NCI-H526 (cell line): ENCODE measurements around the gene GTF3C1.

ENCODE experiments used
- DNase-seq, 2 experiments: peaks; one replicate each; lab custom pipeline; 2025; lab: John Stamatoyannopoulos, UW

The GTF3C1 gene

GRCh38 chr16:27483624-27484023, 66.1 kb downstream of the GTF3C1 start:
- no peak for DNase-seq

DNA sequence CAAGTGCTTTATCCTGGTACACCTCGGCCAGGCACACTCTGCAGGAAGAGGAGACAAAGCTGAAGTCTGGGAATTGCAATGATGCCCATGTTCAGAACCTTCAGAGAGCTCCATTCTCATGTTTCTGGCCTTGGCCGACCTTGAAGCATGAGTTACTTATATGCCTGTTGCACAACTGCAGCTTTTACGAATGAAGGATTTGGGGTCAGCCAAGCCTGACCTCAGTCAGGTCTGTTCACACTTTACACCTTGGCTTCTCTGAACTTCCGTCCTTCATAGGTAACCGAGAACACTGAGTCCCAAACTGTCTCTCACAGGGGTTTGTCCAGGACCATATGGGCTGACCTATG, 66.7 kb downstream of the GTF3C1 start:
- DNase-seq = no peak

GRCh38 chr16:27482397-27483087, 67.2 kb downstream of the GTF3C1 start:
- DNase-seq = no peak

GRCh38 chr16:27481282-27481934, 68.3 kb downstream of the GTF3C1 start:
- no peak for DNase-seq

GRCh38 chr16:27480761-27481160, 69.0 kb downstream of the GTF3C1 start:
- no peak for DNase-seq

DNA sequence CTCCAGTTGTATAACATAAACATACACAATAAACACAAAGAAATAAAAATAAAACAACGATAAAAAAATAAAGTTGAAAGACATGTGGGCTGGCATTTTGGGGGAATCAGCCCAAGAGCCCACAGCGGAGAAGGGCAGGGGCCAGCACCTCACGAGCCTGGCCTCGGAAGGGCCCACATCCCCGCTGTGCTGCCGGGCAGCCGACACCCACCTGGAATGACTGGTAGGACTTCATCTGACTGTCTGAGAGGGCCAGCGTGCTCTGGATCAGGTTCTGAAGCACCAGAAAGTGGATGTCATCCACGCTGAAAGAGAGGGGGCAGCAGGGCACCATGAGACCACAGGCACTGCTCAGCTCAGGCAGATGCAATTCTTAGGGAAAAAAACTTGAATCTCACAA, 73.5 kb downstream of the GTF3C1 start:
- no peak for DNase-seq

DNA sequence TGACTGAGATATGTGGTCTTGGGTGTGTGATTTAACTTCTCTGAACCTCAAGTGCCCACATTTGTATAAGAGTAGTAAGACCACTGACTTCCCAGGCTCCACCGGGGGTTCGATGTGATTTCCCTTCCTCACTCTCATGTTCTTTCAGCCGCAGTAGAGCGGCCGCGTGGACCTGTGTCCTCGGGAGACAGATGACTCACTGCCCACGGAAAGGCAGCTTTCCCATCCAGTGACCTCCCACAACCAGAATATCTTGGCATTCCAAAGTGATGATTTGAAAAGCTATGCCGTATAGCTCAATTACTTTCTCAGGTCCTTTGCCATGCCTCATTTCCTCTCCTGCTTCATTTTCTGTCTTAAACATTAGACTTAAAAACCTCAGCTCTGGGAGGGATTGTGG, 74.2 kb downstream of the GTF3C1 start:
- DNase-seq = no peak

- no peak for DNase-seq
These were observed 74.8 kb downstream of the GTF3C1 start for GRCh38 chr16:27474921-27475320.

GRCh38 chr16:27474041-27474440, 75.7 kb downstream of the GTF3C1 start:
- DNase-seq = no peak

- DNase-seq = no peak
These were observed 76.4 kb downstream of the GTF3C1 start for GRCh38 chr16:27473101-27473900.

GRCh38 chr16:27472091-27473020, 77.4 kb downstream of the GTF3C1 start:
- DNase-seq = no peak

DNA sequence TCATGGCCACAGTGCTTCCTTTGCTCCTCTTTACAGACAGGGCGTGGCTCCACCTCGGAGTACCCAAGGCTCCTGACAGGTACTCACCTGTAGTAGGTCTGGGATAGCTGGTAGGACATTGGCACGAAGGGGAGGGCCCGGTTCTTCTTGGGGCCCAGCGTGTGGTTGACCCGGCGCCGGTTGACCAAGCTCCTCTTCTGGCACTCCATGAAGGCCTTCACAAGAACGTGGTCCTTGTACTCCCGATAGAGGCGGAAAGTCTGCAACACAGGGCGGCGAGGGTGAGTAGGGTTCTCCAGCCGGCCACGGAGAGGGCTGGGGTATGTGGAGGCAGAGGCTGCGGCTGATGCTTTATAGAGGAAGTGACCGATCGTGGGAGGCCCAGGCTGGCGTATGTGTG, 78.1 kb downstream of the GTF3C1 start:
- no peak for DNase-seq

- DNase-seq = no peak
These were observed 78.9 kb downstream of the GTF3C1 start for GRCh38 chr16:27470567-27471431.

DNA sequence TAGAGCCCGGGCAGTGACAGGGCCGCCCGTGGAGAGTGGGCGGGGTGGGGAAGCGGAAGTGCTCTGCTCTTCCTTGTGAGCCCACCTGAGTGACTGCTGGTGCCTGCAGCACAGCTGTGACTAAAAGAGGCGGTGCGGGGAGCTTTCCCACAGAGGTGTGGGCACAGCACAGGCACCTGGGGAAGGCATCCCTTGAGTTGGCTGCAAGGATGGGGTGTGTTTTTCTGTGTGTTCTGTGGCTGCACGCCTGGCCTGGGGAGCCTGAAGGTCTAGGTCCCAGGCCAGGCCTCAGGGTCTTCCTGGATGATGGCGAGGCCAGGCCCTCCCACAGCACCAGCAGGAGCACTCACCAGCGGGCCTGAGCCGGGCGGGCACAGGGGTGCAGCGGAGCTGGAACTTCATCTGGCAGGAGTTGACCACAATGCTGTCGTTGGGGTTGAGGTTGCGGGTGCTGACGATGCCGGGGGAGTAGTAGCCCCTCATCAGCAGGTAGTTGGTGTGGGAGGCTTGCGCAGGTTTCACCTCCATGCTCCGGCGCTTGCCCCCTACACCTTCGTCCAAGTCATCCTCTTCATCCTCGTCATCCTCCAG, 80.7 kb downstream of the GTF3C1 start:
- no peak for DNase-seq

- DNase-seq = no peak
These were observed 84.2 kb downstream of the GTF3C1 start for GRCh38 chr16:27465483-27465879.

DNA sequence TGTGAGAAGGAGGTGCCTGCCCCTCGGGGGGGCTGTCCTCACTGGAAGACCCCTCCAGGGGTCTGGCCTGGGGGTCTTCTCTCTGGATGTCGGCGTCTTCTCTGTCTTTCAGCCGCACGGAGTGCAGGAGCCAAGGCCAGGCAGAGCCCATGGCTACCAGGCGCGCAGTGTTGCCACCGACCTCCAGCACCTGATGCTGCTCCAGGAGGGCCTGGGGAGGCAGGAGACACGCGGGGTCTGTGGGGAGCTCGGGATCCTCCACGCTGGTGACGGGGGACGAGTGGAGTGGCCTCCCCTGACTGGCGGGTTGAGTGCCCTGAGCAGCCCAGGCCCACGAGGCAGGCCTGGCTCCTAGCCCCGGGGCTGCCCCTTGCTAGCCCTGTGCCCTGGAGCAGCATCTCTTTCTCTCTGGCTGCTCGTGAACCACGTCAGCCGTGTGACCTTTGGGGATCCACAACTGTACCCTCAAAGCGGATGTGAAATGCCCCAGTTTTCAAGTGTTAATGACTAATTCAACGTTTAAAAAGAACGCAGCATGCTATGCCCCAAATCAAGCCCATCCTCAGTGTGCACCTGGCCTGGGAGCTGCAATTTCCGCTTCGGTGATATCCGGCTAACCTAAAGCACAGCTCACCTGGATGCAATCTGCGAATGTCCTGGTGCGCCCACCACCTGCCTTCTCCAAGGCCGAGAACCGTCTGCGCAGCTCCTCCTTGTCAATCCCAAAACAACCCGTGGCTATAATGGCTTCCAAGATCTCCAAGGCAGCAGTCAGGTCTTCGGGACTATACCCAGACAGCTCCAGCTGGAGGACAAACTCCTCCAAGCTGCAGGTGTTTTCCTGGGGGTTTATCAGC, 84.9 kb downstream of the GTF3C1 start:
- DNase-seq = no peak

DNA sequence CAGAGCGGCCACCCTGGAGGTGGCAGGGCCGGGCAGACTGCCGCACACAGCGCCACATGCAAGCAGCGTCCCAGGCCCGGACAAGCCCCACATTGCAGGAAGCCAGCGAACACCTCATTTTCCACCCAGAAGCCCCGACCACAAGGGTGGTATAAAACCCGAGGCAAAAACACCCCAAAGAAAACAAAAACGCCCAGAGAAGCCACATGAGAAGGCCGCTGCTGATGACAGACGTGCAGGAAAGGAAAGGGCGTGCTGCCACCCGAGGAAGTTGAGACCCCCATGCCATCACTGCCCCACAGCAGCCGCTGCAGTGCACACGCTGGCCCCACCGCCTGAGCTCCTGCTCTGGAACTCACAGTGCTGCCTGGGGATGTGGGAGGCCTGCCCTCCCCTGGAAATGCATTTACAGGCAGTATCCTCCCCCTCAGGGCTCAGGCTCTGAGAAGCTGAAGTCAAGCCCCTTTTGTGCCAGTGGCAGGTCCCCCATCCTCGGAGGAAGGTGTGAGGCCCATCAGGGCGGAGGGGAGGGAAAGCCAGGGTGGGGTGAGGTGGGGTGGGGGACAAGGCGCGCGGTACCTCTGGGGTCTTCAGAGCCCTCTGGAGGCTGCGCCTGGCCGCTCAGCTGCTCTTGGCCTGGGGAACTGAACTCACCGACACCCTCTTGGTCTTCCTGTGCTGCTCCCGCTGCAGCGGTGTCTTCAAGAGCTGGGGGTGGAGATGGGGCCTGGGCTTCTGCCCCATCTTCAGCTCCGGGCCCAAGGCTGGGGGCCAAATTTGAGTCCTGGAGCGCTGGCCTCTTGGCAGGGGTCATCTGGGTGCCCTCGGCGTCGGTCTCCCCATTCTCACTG, 85.7 kb downstream of the GTF3C1 start:
- DNase-seq = no peak

DNA sequence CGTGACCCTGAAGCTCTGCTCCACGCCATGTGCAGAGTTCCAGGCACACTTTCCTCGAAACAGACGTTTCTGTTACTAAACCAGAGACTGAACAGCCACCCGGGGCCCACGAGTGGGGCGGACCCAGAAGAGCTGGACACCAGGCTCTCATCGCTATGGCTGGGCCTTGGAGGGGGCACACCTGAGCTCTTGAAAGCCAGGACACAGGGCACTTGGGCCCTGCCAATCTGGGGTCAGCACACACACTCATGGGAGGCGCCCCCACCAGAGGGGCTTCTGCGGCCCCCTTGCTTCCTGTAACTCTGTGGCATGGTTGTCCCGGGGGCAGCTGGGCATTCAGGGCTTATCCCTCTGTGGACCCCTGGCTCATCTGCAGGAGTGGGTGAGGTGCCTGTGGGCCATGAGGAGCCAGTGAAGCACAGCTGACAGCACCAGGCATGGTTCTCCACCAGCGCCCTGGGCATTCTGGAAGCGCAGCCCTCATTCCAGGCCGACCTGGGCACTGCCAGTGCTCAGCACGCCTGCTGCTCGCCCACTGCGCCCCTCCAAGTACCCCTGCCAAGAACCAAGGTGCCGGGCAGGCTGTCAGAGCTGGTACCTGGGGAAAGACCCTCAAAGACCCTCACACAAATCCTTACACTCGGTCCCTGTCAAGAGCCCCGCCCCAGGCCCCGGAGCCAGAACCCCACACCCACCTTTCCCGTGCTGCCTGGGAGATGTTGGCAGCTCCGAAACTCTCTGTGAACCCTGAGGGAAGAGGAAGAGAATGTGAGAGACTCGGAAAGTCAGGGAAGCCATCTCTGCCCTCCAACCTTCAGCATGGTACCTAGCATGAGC, 86.6 kb downstream of the GTF3C1 start:
- no peak for DNase-seq
